ENCODE data around the gene SCT. TPM values are rescaled to one million over a fixed set of nuclear protein-coding genes. Genes with fewer than 3 reads are reported as not detected.

Gene SCT
- total and polyA plus RNA-seq, 2 experiments from 2014 or later: 2.6 TPM; not detected in 1

- TF ChIP-seq REST (IDR thresholded peaks at IDR 0.05; ENCODE audit: unreplicated experiment) (no peak), CREB1 (CRISPR knock-in tag; IDR thresholded peaks at IDR 0.05; ENCODE audit: low read depth) (no peak)
These were observed 13.5 kb downstream of the SCT start (continued) for GRCh38 chr11:613369-613968.

DNA sequence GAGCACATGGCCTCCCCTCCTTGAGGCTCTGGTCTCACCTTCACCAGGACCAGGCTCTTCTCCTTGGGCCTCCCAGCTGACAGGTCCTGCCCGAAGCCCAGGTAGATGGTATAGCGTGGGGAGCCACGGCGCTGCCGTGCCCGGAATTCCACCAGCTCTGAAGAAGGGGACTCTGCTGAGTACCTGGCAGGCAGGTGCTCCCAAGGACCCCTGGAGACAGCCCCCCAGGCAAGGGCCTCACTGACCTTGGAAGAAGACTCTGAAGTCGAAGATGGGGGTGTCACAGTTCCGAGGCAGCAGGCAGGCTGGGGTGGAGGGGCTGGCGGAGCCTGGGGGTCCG, 14.1 kb downstream of the SCT start:
- no peak overlapping the region for H3K27ac Mint-ChIP-seq
- ATAC-seq: no peak
- peaks cover 18% of the 10 kb centered on the region; the same call in 1 of the 2 replicates for H4K20me1 ChIP-seq (replicated peaks; ENCODE audit: insufficient read depth)

More for the DNA sequence above, 14.1 kb downstream of the SCT start:
- Histone ChIP-seq H3K4me2 (no peak overlapping the region), H3F3A (replicated peaks; ENCODE audit: low read depth) (peaks cover 36% of the 10 kb centered on the region), H3K4me1 (ENCODE audit: insufficient read depth) (peaks cover 11% of the 10 kb centered on the region; the same call in 1 of the 2 replicates), H3K27me3 (ENCODE audit: insufficient read depth) (no peaks in the 10 kb centered on the region), H3K36me3 (ENCODE audit: insufficient read depth) (no peaks in the 10 kb centered on the region), H3K79me2 (replicated peaks; ENCODE audit: insufficient read depth) (no peaks in the 10 kb centered on the region), H3K9me2 (ENCODE audit: insufficient read depth) (no peaks in the 10 kb centered on the region), H3K4me3 (no peak overlapping the region), H2AFZ (no peak overlapping the region), H3K27ac (ENCODE audit: low read depth) (no peak overlapping the region)
- Mint-ChIP-seq H3K4me1 (peaks cover 5% of the 10 kb centered on the region), H3K9me3 (no peaks in the 10 kb centered on the region), H3K27me3 (ENCODE audit: insufficient read depth, low read depth, poor library complexity) (peaks cover 12% of the 10 kb centered on the region), H3K4me3 (no peak overlapping the region), H3K36me3 (ENCODE audit: low read depth) (peaks cover 29% of the 10 kb centered on the region)
- TF ChIP-seq ZNF114 (CRISPR knock-in tag; IDR thresholded peaks at IDR 0.05) (no peak), NANOG (IDR thresholded peaks at IDR 0.05; ENCODE audit: borderline replicate concordance) (no peak), CTCF (conservative IDR thresholded peaks at IDR 0.05; ENCODE audit: low read depth in 2 of 2) (no peak), STAT1 (IDR thresholded peaks at IDR 0.05; ENCODE audit: unreplicated experiment) (no peak), ZNF331 (CRISPR knock-in tag; IDR thresholded peaks at IDR 0.05; ENCODE audit: low read depth) (no peak), POLR2AphosphoS5 (IDR thresholded peaks at IDR 0.05; ENCODE audit: low read depth) (no peak), JUNB (IDR thresholded peaks at IDR 0.05; ENCODE audit: unreplicated experiment) (no peak), CREB1 (CRISPR knock-in tag; IDR thresholded peaks at IDR 0.05; ENCODE audit: low read depth) (no peak), ETS1 (IDR thresholded peaks at IDR 0.05) (no peak)
- TF ChIP-seq, protein P1, sequence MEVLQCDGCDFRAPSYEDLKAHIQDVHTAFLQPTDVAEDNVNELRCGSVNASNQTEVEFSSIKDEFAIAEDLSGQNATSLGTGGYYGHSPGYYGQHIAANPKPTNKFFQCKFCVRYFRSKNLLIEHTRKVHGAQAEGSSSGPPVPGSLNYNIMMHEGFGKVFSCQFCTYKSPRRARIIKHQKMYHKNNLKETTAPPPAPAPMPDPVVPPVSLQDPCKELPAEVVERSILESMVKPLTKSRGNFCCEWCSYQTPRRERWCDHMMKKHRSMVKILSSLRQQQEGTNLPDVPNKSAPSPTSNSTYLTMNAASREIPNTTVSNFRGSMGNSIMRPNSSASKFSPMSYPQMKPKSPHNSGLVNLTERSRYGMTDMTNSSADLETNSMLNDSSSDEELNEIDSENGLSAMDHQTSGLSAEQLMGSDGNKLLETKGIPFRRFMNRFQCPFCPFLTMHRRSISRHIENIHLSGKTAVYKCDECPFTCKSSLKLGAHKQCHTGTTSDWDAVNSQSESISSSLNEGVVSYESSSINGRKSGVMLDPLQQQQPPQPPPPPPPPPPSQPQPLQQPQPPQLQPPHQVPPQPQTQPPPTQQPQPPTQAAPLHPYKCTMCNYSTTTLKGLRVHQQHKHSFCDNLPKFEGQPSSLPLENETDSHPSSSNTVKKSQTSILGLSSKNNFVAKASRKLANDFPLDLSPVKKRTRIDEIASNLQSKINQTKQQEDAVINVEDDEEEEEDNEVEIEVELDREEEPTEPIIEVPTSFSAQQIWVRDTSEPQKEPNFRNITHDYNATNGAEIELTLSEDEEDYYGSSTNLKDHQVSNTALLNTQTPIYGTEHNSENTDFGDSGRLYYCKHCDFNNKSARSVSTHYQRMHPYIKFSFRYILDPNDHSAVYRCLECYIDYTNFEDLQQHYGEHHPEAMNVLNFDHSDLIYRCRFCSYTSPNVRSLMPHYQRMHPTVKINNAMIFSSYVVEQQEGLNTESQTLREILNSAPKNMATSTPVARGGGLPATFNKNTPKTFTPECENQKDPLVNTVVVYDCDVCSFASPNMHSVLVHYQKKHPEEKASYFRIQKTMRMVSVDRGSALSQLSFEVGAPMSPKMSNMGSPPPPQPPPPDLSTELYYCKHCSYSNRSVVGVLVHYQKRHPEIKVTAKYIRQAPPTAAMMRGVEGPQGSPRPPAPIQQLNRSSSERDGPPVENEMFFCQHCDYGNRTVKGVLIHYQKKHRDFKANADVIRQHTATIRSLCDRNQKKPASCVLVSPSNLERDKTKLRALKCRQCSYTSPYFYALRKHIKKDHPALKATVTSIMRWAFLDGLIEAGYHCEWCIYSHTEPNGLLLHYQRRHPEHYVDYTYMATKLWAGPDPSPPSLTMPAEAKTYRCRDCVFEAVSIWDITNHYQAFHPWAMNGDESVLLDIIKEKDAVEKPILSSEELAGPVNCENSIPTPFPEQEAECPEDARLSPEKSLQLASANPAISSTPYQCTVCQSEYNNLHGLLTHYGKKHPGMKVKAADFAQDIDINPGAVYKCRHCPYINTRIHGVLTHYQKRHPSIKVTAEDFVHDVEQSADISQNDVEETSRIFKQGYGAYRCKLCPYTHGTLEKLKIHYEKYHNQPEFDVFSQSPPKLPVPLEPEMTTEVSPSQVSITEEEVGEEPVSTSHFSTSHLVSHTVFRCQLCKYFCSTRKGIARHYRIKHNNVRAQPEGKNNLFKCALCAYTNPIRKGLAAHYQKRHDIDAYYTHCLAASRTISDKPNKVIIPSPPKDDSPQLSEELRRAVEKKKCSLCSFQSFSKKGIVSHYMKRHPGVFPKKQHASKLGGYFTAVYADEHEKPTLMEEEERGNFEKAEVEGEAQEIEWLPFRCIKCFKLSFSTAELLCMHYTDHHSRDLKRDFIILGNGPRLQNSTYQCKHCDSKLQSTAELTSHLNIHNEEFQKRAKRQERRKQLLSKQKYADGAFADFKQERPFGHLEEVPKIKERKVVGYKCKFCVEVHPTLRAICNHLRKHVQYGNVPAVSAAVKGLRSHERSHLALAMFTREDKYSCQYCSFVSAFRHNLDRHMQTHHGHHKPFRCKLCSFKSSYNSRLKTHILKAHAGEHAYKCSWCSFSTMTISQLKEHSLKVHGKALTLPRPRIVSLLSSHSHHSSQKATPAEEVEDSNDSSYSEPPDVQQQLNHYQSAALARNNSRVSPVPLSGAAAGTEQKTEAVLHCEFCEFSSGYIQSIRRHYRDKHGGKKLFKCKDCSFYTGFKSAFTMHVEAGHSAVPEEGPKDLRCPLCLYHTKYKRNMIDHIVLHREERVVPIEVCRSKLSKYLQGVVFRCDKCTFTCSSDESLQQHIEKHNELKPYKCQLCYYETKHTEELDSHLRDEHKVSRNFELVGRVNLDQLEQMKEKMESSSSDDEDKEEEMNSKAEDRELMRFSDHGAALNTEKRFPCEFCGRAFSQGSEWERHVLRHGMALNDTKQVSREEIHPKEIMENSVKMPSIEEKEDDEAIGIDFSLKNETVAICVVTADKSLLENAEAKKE (CRISPR knock-in tag; IDR thresholded peaks at IDR 0.05): no peak
- no peak for DNase-seq (ENCODE audit: low spot score)

Measured in GM23338 (cell line).